ENCODE results near the gene CACNA2D3.

The CACNA2D3 gene

DNA sequence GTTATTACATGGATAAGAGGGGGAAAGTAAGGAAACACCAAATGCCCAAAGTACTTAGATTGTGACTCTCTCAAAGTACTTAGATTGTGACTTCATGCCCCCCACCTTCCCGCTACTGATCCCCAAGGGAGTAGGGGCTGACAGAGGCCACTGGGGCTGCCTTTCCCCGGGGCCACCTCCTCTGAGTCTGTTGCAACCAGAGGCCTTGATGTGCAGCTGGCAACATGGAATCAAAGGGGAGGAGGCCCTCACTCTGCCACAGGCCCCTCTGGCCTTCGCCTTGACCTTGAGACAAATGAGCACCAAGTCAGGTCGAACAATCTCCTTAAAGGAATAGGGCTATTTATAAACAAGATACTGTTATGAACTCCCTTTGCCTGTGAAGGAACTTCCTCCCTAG lies 743.0 kb downstream of the CACNA2D3 start:
- H3K27ac ChIP-seq (replicated peaks; ENCODE audit: low read length), result no peak overlapping the region
- no CpG with 5 or more reads among the region's 4 CpGs for WGBS, 2 donors (ENCODE audit: extremely low coverage in 2 of 2, insufficient read length in 2 of 2, insufficient replicate concordance in 1 of 2)
- no peaks in the 10 kb centered on the region for H3K79me1 ChIP-seq (ENCODE audit: low read depth, low read length)
- no peak overlapping the region for H4K91ac ChIP-seq (ENCODE audit: low read depth, low read length, poor library complexity)
- DNase-seq (ENCODE audit: low spot score), result no peak
- peaks cover 2 to 9% of the 10 kb centered on the region in 2 donors for H3K4me1 ChIP-seq (ENCODE audit: control insufficient read depth in 2 of 2, insufficient read depth in 1 of 2, low read depth in 1 of 2, low read length in 2 of 2)
- H3K4me3 ChIP-seq (ENCODE audit: low read length in 2 of 2), result no peak overlapping the region
- no peak overlapping the region for H3K9ac ChIP-seq (ENCODE audit: low read depth, low read length, poor library complexity)
- no peak overlapping the region for H2BK15ac ChIP-seq (ENCODE audit: low read length)
- no peaks in the 10 kb centered on the region for H3K36me3 ChIP-seq (replicated peaks in 1 of 2; ENCODE audit: control insufficient read depth in 2 of 2, insufficient read depth in 2 of 2, low read length in 2 of 2)
- no peak overlapping the region for H2BK5ac ChIP-seq (ENCODE audit: low read length)
- no peak overlapping the region for H3K4ac ChIP-seq (ENCODE audit: low read length)
- no peak overlapping the region for H3K4me2 ChIP-seq (ENCODE audit: insufficient read depth, low read length, poor library complexity, severe bottlenecking)
- H3K9me3 ChIP-seq (replicated peaks in 1 of 2; ENCODE audit: control insufficient read depth in 2 of 2, insufficient read depth in 1 of 2, low read depth in 1 of 2, low read length in 2 of 2), result no peaks in the 10 kb centered on the region
- H3K18ac ChIP-seq (ENCODE audit: low read length), result no peak overlapping the region
- no peaks in the 10 kb centered on the region for H3K27me3 ChIP-seq (ENCODE audit: control insufficient read depth in 3 of 3, insufficient read depth in 3 of 3, low read depth in 1 of 3, low read length in 3 of 3)
- no peak overlapping the region for H3K14ac ChIP-seq (ENCODE audit: low read length)
- no peak overlapping the region for H2BK120ac ChIP-seq (ENCODE audit: low read depth, low read length)
- H2AK5ac ChIP-seq (ENCODE audit: low read depth, low read length), result no peak overlapping the region
- no peak overlapping the region for H3K23ac ChIP-seq (ENCODE audit: low read depth, low read length, poor library complexity)
- no peak overlapping the region for H2BK12ac ChIP-seq (ENCODE audit: low read length)
- H4K8ac ChIP-seq (ENCODE audit: low read depth, low read length), result no peak overlapping the region
- no peak overlapping the region for H2AFZ ChIP-seq (ENCODE audit: low read length)

- Histone ChIP-seq H3K9ac (ENCODE audit: low read depth, low read length, poor library complexity) (no peak overlapping the region), H3K79me1 (ENCODE audit: low read depth, low read length) (no peaks in the 10 kb centered on the region)
- no peak for DNase-seq (ENCODE audit: low spot score)
Measured at GRCh38 chr3:54866251-54866650, 743.9 kb downstream of the CACNA2D3 start.

DNA sequence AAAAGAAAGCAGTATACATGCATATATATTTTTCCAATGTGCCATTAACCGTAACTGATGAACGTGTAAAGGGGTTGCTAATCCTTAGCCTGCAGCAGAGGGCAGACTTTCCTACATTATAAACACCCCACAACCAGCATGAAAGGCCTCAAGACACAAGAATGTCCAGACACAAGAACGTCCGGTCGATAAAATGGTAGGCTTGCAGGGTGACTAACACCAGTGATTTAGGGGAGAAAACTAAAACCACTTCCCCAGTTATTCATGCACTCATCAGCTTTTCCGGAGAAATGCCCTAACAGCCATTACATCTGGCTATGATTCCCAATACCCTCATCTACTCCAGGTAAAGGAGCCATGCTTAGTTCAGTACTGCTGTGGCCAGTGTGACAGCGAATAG lies 748.1 kb downstream of the CACNA2D3 start:
- Histone ChIP-seq H3K4me1 (ENCODE audit: control insufficient read depth in 2 of 2, insufficient read depth in 1 of 2, low read depth in 1 of 2, low read length in 2 of 2) (peaks cover 0 to 1% of the 10 kb centered on the region in 2 donors), H3K36me3 (replicated peaks in 1 of 2; ENCODE audit: control insufficient read depth in 2 of 2, insufficient read depth in 2 of 2, low read length in 2 of 2) (no peaks in the 10 kb centered on the region), H3K27me3 (ENCODE audit: control insufficient read depth in 3 of 3, insufficient read depth in 3 of 3, low read depth in 1 of 3, low read length in 3 of 3) (no peaks in the 10 kb centered on the region), H3K18ac (ENCODE audit: low read length) (no peak overlapping the region), H3K27ac (replicated peaks; ENCODE audit: low read length) (no peak overlapping the region), H4K91ac (ENCODE audit: low read depth, low read length, poor library complexity) (no peak overlapping the region), H4K8ac (ENCODE audit: low read depth, low read length) (no peak overlapping the region), H2BK5ac (ENCODE audit: low read length) (no peak overlapping the region), H3K4me3 (ENCODE audit: low read length in 2 of 2) (no peak overlapping the region), H2BK15ac (ENCODE audit: low read length) (no peak overlapping the region), H2AFZ (ENCODE audit: low read length) (peak overlapping the region; percentile 76), H3K4me2 (ENCODE audit: insufficient read depth, low read length, poor library complexity, severe bottlenecking) (no peak overlapping the region), H2BK12ac (ENCODE audit: low read length) (no peak overlapping the region), H3K4ac (ENCODE audit: low read length) (no peak overlapping the region), H3K79me1 (ENCODE audit: low read depth, low read length) (no peaks in the 10 kb centered on the region), H3K9ac (ENCODE audit: low read depth, low read length, poor library complexity) (no peak overlapping the region), H3K9me3 (replicated peaks in 1 of 2; ENCODE audit: control insufficient read depth in 2 of 2, insufficient read depth in 1 of 2, low read depth in 1 of 2, low read length in 2 of 2) (no peaks in the 10 kb centered on the region), H2AK5ac (ENCODE audit: low read depth, low read length) (no peak overlapping the region), H3K14ac (ENCODE audit: low read length) (no peak overlapping the region), H3K23ac (ENCODE audit: low read depth, low read length, poor library complexity) (no peak overlapping the region), H2BK120ac (ENCODE audit: low read depth, low read length) (no peak overlapping the region)
- no CpG with 5 or more reads among the region's 7 CpGs for WGBS, 2 donors (ENCODE audit: extremely low coverage in 2 of 2, insufficient read length in 2 of 2, insufficient replicate concordance in 1 of 2)
- peak; percentile 20 for DNase-seq (ENCODE audit: low spot score)

More at GRCh38 chr3:54866251-54866650, 743.9 kb downstream of the CACNA2D3 start:
- no CpG with 5 or more reads among the region's 4 CpGs for WGBS, 2 donors (ENCODE audit: extremely low coverage in 2 of 2, insufficient read length in 2 of 2, insufficient replicate concordance in 1 of 2)
- peaks cover 2 to 11% of the 10 kb centered on the region in 2 donors for H3K4me1 ChIP-seq (ENCODE audit: control insufficient read depth in 2 of 2, insufficient read depth in 1 of 2, low read depth in 1 of 2, low read length in 2 of 2)
- no peak overlapping the region for H3K23ac ChIP-seq (ENCODE audit: low read depth, low read length, poor library complexity)
- no peak overlapping the region for H2BK15ac ChIP-seq (ENCODE audit: low read length)
- no peak overlapping the region for H3K14ac ChIP-seq (ENCODE audit: low read length)
- H2AK5ac ChIP-seq (ENCODE audit: low read depth, low read length), result no peak overlapping the region
- H2BK5ac ChIP-seq (ENCODE audit: low read length), result no peak overlapping the region
- H3K9me3 ChIP-seq (replicated peaks in 1 of 2; ENCODE audit: control insufficient read depth in 2 of 2, insufficient read depth in 1 of 2, low read depth in 1 of 2, low read length in 2 of 2), result no peaks in the 10 kb centered on the region
- H3K27ac ChIP-seq (replicated peaks; ENCODE audit: low read length), result no peak overlapping the region
- no peaks in the 10 kb centered on the region for H3K36me3 ChIP-seq (replicated peaks in 1 of 2; ENCODE audit: control insufficient read depth in 2 of 2, insufficient read depth in 2 of 2, low read length in 2 of 2)
- no peak overlapping the region for H2BK12ac ChIP-seq (ENCODE audit: low read length)
- no peak overlapping the region for H2AFZ ChIP-seq (ENCODE audit: low read length)
- no peak overlapping the region for H3K4me3 ChIP-seq (ENCODE audit: low read length in 2 of 2)
- no peak overlapping the region for H4K8ac ChIP-seq (ENCODE audit: low read depth, low read length)
- no peak overlapping the region for H3K18ac ChIP-seq (ENCODE audit: low read length)
- H2BK120ac ChIP-seq (ENCODE audit: low read depth, low read length), result no peak overlapping the region
- H3K4me2 ChIP-seq (ENCODE audit: insufficient read depth, low read length, poor library complexity, severe bottlenecking), result no peak overlapping the region
- no peak overlapping the region for H4K91ac ChIP-seq (ENCODE audit: low read depth, low read length, poor library complexity)
- H3K4ac ChIP-seq (ENCODE audit: low read length), result no peak overlapping the region
- no peaks in the 10 kb centered on the region for H3K27me3 ChIP-seq (ENCODE audit: control insufficient read depth in 3 of 3, insufficient read depth in 3 of 3, low read depth in 1 of 3, low read length in 3 of 3)

GRCh38 chr3:54871867-54872266 lies 749.5 kb downstream of the CACNA2D3 start:
- no peak overlapping the region for H3K14ac ChIP-seq (ENCODE audit: low read length)
- H4K8ac ChIP-seq (ENCODE audit: low read depth, low read length), result no peak overlapping the region
- no peak overlapping the region for H2BK5ac ChIP-seq (ENCODE audit: low read length)
- H3K4me1 ChIP-seq (ENCODE audit: control insufficient read depth in 2 of 2, insufficient read depth in 1 of 2, low read depth in 1 of 2, low read length in 2 of 2), result peaks cover 0 to 1% of the 10 kb centered on the region in 2 donors
- WGBS, 2 donors (ENCODE audit: extremely low coverage in 2 of 2, insufficient read length in 2 of 2, insufficient replicate concordance in 1 of 2), result no CpG with 5 or more reads among the region's 4 CpGs
- DNase-seq (ENCODE audit: low spot score), result no peak
- no peak overlapping the region for H4K91ac ChIP-seq (ENCODE audit: low read depth, low read length, poor library complexity)
- peak overlapping the region; percentile 42 for H3K18ac ChIP-seq (ENCODE audit: low read length)
- H2BK15ac ChIP-seq (ENCODE audit: low read length), result no peak overlapping the region
- no peak overlapping the region for H3K9ac ChIP-seq (ENCODE audit: low read depth, low read length, poor library complexity)
- H3K4me3 ChIP-seq (ENCODE audit: low read length in 2 of 2), result peak overlapping the region in 1 of 2 donors; percentile 5
- no peaks in the 10 kb centered on the region for H3K79me1 ChIP-seq (ENCODE audit: low read depth, low read length)
- no peak overlapping the region for H3K4ac ChIP-seq (ENCODE audit: low read length)
- no peak overlapping the region for H3K4me2 ChIP-seq (ENCODE audit: insufficient read depth, low read length, poor library complexity, severe bottlenecking)
- no peaks in the 10 kb centered on the region for H3K27me3 ChIP-seq (ENCODE audit: control insufficient read depth in 3 of 3, insufficient read depth in 3 of 3, low read depth in 1 of 3, low read length in 3 of 3)
- no peaks in the 10 kb centered on the region for H3K36me3 ChIP-seq (replicated peaks in 1 of 2; ENCODE audit: control insufficient read depth in 2 of 2, insufficient read depth in 2 of 2, low read length in 2 of 2)
- no peak overlapping the region for H3K27ac ChIP-seq (replicated peaks; ENCODE audit: low read length)
- H2BK12ac ChIP-seq (ENCODE audit: low read length), result no peak overlapping the region
- no peak overlapping the region for H2AK5ac ChIP-seq (ENCODE audit: low read depth, low read length)
- H2BK120ac ChIP-seq (ENCODE audit: low read depth, low read length), result no peak overlapping the region
- H3K23ac ChIP-seq (ENCODE audit: low read depth, low read length, poor library complexity), result no peak overlapping the region
- H3K9me3 ChIP-seq (replicated peaks in 1 of 2; ENCODE audit: control insufficient read depth in 2 of 2, insufficient read depth in 1 of 2, low read depth in 1 of 2, low read length in 2 of 2), result no peaks in the 10 kb centered on the region
- no peak overlapping the region for H2AFZ ChIP-seq (ENCODE audit: low read length)

Data from neuronal stem cell (in vitro differentiated cells).